Thyroid gland (tissue), 4 donors: Measurements from ENCODE around the gene MSX2. TPM values are rescaled to one million over a fixed set of nuclear protein-coding genes. Genes with fewer than 3 reads are reported as not detected.
A peak's percentile ranks its signal among the peaks of the same experiment; 100 is the strongest.

Source experiments
- DNase-seq, 2 donors: peaks; one replicate each; pipeline ENCODE4 v3.0.0-alpha.2; 2019
- H3K27ac ChIP-seq, 3 donors: fragments of 200-600 bp; sonication (generic); 1 replicate in 2 of 3; 2 replicates in 1 of 3; pipeline ENCODE4 v1.5.1; 2016 to 2019; ENCODE audit warnings: mild to moderate bottlenecking in 1 of 3, moderate library complexity in 1 of 3
- H3K27me3 ChIP-seq: fragments of 200-600 bp; sonication (generic); one replicate; pipeline ENCODE4 v1.5.1; 2019
- H3K36me3 ChIP-seq, 2 donors: fragments of 200-600 bp; sonication (generic); one replicate each; pipeline ENCODE4 v1.5.1; 2016 to 2019
- H3K4me1 ChIP-seq, 2 donors: fragments of 200-600 bp; sonication (generic); one replicate each; pipeline ENCODE4 v1.5.1; 2017 to 2019
- H3K4me3 ChIP-seq, 3 donors: fragments of 200-600 bp; sonication (generic); replicated peaks in 1 of 3; 1 replicate in 2 of 3; 2 replicates in 1 of 3; pipeline ENCODE4 v1.5.1; 2016; ENCODE audit warnings: mild to moderate bottlenecking in 1 of 3
- H3K9me3 ChIP-seq: fragments of 200-600 bp; sonication (generic); one replicate; pipeline ENCODE4 v1.5.1; 2017
- POLR2A ChIP-seq, 2 donors: fragments of 450-650 bp; IDR thresholded peaks; one replicate each; pipeline ENCODE4 v1.6.1; 2017; ENCODE audit warnings: antibody characterized with exemption in 2 of 2, mild to moderate bottlenecking in 2 of 2, moderate library complexity in 1 of 2
- WGBS, 2 donors: methylation state at CpG; one replicate each; pipeline ENCODE4 v1.1.5; 2017; 5-methylcytosine and 5-hydroxymethylcytosine counted together
- intact Hi-C: fragments of 100-400 bp; cut with DNase I; formaldehyde crosslinking; loops from one replicate; pipeline ENCODE4 v1.15.1; 2023
- total RNA-seq, 4 donors: library from RNA; depleted of rRNA; stranded (reverse); fragments of >200 nt; gene quantifications; one replicate each; pipeline ENCODE4 v1.2.3, GENCODE V29; 2016
- TF ChIP-seq, protein P1 (sequence below), 6 experiments: fragments of 200-600 bp in 3 of 6; fragments of 450-650 bp in 3 of 6; sonication (generic) in 3 of 6; IDR thresholded peaks; one replicate each; pipeline ENCODE4 v1.5.1; 2016 to 2019; ENCODE audit warnings: antibody characterized with exemption in 6 of 6, mild to moderate bottlenecking in 2 of 6, inconsistent platforms in 1 of 6, moderate library complexity in 1 of 6

MSX2 gene
- 1 to 10 TPM in 1 of 4 donors, under 1 TPM in 3; 0.29 to 1.3 (median 0.42) TPM for total RNA-seq

DNA sequence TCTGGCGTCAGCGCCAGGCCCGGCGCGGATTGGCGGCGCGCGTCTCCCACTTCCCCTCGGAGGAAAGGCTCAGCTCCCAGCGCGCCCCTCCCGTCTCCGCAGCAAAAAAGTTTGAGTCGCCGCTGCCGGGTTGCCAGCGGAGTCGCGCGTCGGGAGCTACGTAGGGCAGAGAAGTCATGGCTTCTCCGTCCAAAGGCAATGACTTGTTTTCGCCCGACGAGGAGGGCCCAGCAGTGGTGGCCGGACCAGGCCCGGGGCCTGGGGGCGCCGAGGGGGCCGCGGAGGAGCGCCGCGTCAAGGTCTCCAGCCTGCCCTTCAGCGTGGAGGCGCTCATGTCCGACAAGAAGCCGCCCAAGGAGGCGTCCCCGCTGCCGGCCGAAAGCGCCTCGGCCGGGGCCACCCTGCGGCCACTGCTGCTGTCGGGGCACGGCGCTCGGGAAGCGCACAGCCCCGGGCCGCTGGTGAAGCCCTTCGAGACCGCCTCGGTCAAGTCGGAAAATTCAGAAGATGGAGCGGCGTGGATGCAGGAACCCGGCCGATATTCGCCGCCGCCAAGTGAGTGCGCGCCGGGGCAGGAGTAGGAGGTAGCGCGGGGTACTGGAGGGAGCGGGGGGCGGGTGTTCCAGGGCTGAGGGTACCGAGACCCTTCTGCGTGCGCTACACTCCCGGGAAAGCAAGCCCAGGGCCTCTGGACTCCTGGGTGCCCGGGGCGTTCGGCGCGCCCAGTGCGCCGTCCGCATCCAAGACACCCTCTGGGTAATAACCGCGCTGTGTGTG lies at the start of gene MSX2:
Gene MSX2, plus strand, starts transcription at position 99 of the 777 bp plus-strand sequence. Its CDS starts 78 bp downstream, at position 177.
- H3K4me1 ChIP-seq = peaks cover 3 to 14% of the 10 kb centered on the region in 2 donors
- no peaks in the 10 kb centered on the region for H3K9me3 ChIP-seq
- intact Hi-C loops = no loop called here
- WGBS, 2 donors = 1 to 3% methylated on average over 50 of the region's 87 CpGs
- peak in 1 of 2 donors; percentile 89 for TF ChIP-seq POLR2A (IDR thresholded peaks at IDR 0.05)
- TF ChIP-seq, protein P1, sequence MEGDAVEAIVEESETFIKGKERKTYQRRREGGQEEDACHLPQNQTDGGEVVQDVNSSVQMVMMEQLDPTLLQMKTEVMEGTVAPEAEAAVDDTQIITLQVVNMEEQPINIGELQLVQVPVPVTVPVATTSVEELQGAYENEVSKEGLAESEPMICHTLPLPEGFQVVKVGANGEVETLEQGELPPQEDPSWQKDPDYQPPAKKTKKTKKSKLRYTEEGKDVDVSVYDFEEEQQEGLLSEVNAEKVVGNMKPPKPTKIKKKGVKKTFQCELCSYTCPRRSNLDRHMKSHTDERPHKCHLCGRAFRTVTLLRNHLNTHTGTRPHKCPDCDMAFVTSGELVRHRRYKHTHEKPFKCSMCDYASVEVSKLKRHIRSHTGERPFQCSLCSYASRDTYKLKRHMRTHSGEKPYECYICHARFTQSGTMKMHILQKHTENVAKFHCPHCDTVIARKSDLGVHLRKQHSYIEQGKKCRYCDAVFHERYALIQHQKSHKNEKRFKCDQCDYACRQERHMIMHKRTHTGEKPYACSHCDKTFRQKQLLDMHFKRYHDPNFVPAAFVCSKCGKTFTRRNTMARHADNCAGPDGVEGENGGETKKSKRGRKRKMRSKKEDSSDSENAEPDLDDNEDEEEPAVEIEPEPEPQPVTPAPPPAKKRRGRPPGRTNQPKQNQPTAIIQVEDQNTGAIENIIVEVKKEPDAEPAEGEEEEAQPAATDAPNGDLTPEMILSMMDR (IDR thresholded peaks at IDR 0.05) = peak in 1 of 6 experiments; percentile 2
- peaks cover 33% of the 10 kb centered on the region for H3K27me3 ChIP-seq
- peak within 1 kb of the TSS in 2 of 3 donors; percentile 20 to 58 for H3K27ac ChIP-seq
- DNase-seq = peak; percentile 85 to 87
- H3K4me3 ChIP-seq = peak within 1 kb of the TSS; percentile 26 to 62 (median 60)
- H3K36me3 ChIP-seq = no peaks in the 10 kb centered on the region

DNA sequence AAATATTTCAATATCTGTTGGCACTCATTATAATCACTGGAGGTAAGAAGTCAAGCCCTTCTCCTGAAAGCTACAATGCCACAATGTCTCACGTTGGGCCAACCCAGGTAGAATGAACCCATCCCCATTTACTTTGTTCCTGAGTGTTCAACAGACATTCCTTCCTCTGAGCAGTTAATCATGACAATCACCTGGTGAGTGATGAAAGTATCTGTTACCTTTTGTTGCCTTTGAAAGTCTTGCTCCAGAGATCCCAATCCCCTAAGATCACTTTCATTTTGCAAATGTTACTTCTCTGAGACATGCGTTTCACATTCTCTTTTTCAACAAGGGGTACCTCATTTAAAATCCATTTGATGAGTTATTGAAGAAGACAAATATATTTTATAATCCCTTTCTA lies 49.3 kb upstream of the MSX2 start:
- TF ChIP-seq, protein P1 (IDR thresholded peaks at IDR 0.05) = no peak
- TF ChIP-seq POLR2A (IDR thresholded peaks at IDR 0.05) = no peak
- H3K27me3 ChIP-seq = no peaks in the 10 kb centered on the region
- no peak overlapping the region for H3K27ac ChIP-seq
- no peaks in the 10 kb centered on the region for H3K36me3 ChIP-seq
- DNase-seq = no peak
- WGBS, 2 donors = 65 to 66% methylated on average over 2 of the region's 2 CpGs
- H3K9me3 ChIP-seq = no peaks in the 10 kb centered on the region
- no peak overlapping the region for H3K4me3 ChIP-seq
- no peaks in the 10 kb centered on the region for H3K4me1 ChIP-seq
- intact Hi-C loops = no loop called here

DNA sequence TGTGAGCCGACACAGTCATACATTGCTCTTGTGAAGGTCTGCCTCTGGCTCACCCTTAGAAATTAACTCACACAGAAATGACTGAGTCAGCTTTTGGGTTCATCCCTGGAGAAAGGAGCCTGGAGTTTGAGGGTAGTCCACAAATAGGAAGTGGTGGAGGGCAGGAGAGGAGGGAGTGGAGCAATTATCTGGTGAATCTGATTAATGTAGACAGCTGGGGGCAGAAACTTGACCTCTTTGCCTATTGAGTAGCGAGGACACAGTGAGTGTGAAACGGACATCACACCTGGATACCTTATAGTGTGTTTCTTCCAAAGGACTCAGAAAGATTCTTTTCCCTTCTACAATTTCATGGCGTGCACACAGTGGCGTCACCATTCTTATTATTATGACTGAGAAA lies 48.5 kb upstream of the MSX2 start:
- Histone ChIP-seq H3K27me3 (no peaks in the 10 kb centered on the region), H3K36me3 (no peaks in the 10 kb centered on the region), H3K4me3 (no peak overlapping the region), H3K4me1 (no peaks in the 10 kb centered on the region), H3K9me3 (no peaks in the 10 kb centered on the region), H3K27ac (no peak overlapping the region)
- no peak for TF ChIP-seq POLR2A (IDR thresholded peaks at IDR 0.05)
- TF ChIP-seq, protein P1 (IDR thresholded peaks at IDR 0.05) = no peak
- intact Hi-C loops = no loop called here
- WGBS, 2 donors = 77 to 79% methylated on average over 5 of the region's 5 CpGs
- DNase-seq = no peak

DNA sequence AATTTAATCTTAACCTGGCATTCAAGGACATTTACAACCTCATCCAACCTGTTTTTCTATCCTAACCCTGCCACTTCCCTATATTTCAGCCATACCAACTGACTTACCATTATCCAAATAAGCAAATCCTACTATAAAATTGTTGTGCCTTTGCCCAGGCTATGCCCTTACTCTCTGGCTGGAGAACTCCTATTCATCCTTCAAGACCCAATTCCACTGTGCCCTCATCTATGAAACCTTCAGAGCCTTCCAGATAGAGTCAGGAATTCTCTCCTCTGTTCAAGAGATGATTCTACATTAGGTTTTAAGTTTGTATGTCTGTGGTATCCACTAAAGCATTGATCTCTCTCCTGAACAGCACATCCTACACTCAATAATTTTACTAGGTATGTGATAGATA lies 46.3 kb upstream of the MSX2 start:
- H3K4me3 ChIP-seq = no peak overlapping the region
- H3K36me3 ChIP-seq = no peaks in the 10 kb centered on the region
- intact Hi-C loops = no loop called here
- no peaks in the 10 kb centered on the region for H3K27me3 ChIP-seq
- no peak for DNase-seq
- no peak overlapping the region for H3K27ac ChIP-seq
- no peak for TF ChIP-seq POLR2A (IDR thresholded peaks at IDR 0.05)
- TF ChIP-seq, protein P1 (IDR thresholded peaks at IDR 0.05) = no peak
- no peaks in the 10 kb centered on the region for H3K4me1 ChIP-seq
- no peaks in the 10 kb centered on the region for H3K9me3 ChIP-seq

DNA sequence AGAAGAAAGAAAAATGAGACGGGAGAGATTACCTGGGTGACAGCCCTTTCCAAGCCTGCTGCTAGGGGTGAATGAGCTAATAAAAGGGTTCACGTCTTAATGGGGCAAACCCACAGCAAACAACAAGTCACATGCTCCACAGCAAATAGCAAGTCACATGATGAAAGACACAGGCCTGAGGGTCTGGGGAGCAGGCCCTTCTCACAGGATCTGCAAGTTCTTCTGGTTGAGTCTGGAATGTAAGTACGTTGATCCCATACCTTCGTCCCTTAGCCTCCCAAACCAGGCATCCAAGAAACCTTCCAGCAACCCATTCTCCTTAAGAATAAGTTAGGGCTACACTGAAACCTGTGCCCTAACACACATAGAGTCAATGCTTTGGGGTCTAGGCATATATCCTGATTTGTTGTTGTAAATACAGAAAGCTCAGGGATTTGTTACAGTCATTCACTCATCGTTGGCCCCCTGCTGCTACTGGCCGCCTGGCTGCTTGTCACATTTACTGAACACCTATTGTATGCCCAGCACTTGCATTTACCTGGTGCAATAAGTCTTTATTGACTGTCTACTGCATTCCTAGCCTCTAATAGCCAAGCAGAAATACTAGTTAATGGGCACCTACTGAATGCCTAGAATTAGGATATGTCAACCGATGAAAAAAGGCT lies 43.3 kb upstream of the MSX2 start:
- Histone ChIP-seq H3K4me3 (no peak overlapping the region), H3K27me3 (no peaks in the 10 kb centered on the region), H3K4me1 (no peaks in the 10 kb centered on the region), H3K27ac (no peak overlapping the region), H3K36me3 (no peaks in the 10 kb centered on the region), H3K9me3 (no peaks in the 10 kb centered on the region)
- WGBS, 2 donors = 80 to 83% methylated on average over 7 of the region's 7 CpGs
- no peak for DNase-seq
- intact Hi-C loops = no loop called here
- TF ChIP-seq POLR2A (IDR thresholded peaks at IDR 0.05) = no peak
- TF ChIP-seq, protein P1 (IDR thresholded peaks at IDR 0.05) = no peak
